GM18951 (cell line): ENCODE results near the gene LFNG.

Source experiments
- POLR2A ChIP-seq: IDR thresholded peaks from 4 replicates; pipeline ENCODE4 v1.6.1; 2011; ENCODE audit warnings: mild to moderate bottlenecking; ENCODE audit not compliant: insufficient read length, insufficient read depth; ENCODE audit errors: extremely low read depth
- in situ Hi-C: fragments of 300-500 bp; cut with MboI; formaldehyde crosslinking; loops from one replicate; pipeline ENCODE4 v1.12.0; 2022; ENCODE audit warnings: low sequenced_read_pairs, mixed read lengths, inconsistent platforms; ENCODE audit not compliant: unreplicated experiment

Gene LFNG

DNA sequence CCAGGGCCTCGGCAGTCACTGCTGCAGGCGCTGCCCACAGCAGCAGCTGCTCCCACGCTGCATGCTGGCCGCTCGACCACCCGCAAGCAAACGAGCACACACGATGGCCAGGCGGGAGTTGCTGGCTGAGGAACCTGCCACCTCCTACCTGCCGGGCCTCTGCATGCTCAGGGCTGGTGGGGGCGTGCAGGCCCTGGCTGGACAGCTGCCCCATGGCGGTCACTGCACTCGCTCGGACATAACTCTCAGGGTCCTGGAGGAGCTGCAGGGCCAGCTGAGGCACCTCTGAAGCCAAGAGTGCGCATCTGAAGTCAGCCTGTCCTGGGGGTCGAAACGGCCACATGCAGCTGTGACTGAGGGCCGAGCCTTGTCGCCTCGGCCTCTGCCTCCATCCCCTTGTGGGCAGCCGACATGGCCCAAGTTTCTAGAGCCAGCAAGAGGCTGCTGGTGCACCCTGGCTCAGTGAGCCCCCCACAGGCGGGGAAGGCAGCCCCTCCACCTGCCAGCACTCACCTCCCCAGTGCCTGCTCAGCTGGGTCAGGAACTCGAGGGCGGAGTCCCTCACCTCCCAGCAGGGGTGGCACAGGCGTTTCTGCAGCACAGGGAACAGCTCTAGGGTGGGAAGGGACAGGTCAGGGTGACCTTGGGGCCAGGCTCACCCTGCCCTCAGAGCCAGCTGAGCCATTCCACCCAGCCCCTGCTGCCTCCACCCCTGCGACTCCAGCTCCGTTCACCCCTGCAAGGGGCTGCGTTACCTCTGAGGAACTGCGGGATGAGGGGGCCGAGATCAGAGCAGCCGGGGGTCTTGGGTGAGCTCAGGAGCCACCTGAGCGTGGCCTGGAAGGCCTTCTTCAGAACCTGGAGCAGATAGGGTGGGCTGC lies 19.7 kb downstream of the LFNG start:
- TF ChIP-seq POLR2A, result no peak
- in situ Hi-C loops, result no loop called here

DNA sequence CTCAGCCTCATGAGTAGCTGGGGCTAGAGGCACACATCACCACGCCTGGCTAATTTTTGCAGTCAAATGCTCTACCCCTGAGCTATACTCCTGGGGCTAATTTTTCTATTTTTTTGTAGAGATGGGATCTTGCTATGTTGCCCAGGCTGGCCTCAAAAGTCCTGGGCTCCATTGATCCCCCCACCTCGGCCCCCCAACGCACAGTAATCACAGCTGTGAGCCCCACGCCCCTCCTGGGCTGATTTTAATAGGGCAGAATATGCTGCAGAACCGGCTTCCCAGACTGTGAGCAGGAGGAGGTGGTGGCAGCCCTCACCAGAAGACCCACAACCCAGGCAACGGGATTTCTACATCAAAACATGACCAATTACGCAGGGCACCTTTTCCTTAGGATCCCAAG lies 20.6 kb downstream of the LFNG start:
- TF ChIP-seq POLR2A, result no peak
- in situ Hi-C loops, result no loop called here

DNA sequence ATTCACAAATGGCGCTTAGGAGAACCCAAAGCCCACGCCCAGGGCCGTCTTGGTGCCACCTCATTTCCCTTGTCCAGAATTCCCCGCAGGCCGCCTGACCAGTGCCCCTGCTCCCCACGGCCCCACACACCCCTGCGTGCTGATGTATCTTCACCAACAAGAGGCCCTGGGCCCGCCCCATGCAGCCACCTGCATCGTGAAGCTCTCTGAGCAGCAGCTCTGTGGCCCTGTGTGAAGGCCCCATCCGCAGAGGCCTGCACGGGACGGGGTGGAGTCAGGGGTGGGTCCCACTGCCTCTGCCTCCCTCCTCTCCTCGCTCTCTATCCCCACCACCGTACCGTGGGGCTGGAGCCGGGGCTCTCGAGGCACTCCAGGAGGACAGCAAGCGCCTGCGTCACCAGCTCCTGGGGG lies 21.1 kb downstream of the LFNG start:
- in situ Hi-C loops, result no loop called here

DNA sequence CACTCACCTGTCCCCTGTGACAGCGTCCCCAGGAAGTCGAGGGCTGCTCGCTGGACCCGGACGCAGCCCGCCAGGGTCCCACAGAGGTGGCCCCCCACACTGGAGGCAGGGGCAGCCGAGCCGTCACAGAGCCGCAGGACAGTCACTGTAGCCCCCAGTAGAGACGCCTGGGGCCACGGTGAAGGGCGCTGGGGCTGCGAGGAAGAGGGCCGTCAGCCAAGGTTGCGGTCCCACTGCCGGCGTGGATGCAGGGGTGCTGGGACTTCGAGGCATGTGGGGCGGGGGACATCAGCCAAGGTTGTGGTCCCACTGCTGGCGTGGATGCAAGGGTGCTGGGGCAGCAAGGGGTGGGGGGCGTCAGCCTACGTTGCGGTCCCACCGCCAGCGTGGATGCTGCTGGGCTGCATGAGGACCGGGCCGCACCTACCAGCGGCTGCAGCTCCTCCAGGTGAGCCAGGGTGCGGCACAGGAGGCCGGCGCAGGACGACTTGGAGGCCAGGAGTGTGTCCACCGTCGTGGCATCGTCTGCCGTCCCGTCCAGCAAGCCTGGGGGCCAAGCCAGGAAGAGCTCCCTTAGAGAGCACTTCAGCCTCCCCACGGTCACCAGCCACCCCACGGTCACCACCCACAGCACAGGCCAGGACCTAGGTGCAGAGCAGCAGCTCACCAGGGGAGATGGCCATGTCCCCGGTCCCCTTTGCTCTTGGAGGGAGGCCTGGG lies 21.9 kb downstream of the LFNG start:
- TF ChIP-seq POLR2A, result no peak
- in situ Hi-C loops, result no loop called here

More for the DNA sequence above, 21.1 kb downstream of the LFNG start:
- no peak for TF ChIP-seq POLR2A

DNA sequence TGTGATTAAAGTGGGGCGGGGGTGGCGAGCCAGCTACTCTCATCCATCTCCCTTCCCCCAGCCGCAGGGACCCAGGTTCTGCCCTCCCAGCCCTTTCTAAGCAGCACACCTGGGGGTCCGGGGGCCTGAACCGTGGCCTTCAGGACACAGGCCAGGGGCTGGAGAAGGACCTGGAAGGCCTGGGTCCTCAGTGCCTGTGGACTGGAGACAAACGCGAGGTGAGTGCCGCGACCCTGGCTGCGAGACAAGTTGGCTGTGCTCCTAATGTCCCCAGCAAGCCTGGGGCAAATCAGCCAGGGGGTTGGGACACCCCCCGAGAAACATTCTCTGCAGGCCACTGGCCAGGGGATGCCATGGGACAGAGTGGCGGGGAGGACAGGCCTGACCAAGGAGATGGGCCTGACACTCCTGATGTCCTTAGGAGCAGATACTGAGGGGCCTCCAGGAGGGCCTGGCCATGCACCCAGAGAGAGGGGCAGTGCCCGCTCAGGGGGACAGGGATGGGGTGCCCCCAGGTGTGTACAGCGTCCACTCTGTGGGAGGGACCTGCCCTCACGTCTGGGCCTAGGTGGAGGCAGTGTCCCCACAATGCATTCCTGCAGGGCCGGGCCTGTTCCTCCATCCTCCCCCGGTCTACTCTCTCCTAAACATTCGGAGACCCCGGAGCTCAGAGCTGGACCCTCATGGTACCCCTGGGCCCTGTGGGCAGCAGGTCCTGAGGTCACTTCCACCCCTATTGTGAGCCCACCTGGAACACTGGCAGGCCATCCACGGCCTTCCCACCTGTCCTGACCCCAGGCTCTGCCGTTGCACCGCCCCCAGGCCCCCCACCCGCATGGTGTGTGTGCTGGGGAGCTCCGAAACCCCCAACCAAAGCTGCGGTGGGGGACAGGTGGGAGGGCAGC lies 22.7 kb downstream of the LFNG start:
- TF ChIP-seq POLR2A, result no peak
- in situ Hi-C loops, result no loop called here

DNA sequence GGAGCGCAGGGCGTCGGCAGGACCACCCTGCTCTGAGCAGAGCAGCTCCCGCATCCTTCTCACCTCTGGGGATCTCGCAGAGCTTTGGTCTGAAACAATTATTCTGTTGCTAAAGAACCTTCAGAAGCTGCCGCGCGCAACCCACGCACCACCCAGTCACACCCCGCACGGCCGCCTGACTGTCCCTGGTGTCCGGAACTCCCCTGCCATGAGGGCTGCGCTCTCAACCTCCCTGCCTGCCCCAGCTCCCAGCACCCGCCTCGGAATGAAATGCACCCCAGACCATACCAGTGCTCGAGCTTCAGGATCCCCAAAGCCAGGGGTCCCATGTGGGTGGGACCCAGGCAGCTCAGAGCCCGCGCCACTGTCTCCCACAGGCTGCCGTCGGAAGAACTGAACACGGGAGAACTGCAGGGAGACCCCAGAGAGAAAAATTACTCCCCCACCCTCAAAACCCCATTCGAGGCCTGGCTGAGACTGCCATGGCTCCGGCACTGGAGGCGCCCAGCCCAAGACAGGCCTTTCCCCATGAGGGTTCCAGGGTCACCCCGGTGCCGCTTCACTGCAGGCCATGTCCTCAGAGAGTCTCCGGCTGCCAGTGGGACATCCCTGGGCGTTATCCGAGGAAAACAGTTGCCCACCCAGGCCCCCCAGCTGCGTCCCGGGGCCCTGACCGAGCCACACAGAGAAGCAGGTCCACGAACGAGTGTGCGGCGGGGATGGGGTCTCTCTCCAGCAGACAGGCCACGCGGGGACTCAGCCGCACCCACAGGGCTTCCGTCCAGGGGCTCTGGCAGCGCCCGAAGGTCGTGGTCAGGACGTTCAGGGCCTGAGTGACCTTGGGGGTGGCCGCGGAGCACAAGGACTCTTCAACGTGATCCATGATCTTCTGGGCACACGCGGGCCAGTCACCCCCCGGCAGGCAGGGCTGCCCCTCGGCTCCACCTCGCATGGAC lies 23.6 kb downstream of the LFNG start:
- in situ Hi-C loops, result no loop called here
- TF ChIP-seq POLR2A, result no peak

DNA sequence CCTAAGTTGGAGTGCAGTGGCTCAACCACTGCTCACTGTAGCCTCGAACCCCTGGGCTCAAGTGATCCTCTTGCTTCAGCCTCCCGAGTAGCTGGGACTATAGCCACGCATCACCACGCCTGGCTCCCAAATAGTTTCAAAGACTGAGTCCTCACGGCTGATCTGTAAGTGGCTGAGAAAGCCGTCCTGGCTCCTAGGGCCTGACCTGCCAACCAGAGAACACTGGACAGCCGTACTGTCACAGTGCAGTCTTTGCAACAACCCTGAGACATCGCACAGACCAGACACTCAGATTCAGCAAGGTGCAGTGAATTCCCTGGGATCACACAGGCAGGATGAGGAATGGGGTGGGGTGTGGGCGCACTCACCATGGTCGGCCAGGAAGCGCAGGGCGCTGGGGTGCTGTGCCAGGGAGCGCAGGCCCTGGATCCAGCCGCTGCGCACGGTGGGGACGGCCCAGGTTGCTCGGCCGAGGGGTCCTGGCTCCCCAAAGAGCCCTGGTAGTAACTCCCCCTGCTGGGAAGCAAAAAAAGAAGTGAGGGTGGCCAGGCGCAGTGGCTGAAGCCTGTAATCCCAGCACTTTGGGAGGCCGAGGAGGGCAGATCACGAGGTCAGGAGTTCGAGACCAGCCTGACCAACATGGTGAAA lies 25.1 kb downstream of the LFNG start:
- in situ Hi-C loops, result no loop called here
- no peak for TF ChIP-seq POLR2A

DNA sequence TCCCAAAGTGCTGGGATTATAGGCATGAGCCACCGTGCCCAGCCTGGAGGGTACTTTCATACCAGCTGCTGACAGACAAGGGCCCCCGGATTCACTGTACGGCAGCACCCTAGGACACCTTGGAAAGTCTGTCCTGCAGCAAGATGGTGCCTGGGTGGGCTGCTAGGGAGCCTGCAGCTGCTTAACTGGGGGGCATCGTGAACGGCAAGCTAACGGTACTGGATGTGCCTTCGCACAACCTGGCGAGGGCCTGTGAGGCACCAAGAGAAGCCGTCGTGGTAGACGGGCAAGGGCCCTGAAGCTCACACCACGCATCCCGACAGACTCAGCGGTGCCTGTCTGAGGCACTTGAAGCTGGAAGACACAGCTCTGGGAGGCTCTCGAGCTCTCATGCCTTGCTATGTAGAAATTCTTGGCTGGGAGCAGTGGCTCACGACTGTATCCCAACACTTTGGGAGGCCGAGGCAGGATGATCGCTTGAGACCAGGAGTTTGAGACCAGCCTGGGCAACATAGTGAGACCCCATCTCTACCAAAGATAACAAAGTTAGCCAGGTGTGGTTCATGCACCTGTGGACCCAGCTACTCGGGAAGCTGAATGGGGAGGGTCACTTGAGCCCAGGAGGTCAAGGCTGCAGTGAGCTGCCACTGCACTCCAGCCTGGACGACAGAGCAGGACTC lies 26.3 kb downstream of the LFNG start:
- no peak for TF ChIP-seq POLR2A
- in situ Hi-C loops, result no loop called here

DNA sequence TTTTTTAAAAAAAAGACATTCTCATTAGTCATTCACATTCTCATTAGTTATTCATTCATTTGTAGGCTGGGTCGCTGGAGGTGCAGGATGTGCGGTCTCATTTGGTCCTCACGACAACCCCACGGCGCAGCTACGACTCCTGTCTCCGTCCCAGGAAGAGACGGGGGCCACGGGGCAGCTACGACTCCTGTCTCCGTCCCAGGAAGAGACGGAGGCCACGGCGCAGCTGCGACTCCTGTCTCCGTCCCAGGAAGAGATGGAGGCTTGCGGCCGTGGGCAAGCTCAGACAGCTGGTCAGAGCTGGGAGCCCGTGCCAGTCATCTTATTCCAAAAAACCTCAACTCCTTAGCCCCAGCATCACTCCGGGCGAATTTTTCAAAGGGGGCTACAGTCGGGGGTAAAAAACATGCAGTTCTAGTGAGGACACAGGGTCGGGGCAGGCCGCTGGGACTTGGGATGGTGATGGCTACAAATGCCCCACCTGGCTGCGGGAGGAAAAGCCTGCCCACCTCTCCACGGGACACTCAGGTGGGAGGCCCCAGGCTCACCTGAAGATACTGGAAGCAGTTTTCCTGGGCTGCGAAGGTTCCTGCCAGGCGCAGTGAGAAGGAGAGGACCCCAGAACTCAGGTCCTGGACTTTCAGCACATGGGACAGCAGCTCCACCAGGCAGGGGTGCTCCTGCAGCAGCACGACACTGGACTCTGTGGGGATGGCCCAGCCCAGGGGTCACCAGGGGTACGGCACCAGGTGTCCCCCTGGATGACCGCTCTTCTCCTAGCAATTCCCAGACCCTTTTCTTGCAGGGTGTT lies 27.4 kb downstream of the LFNG start:
- TF ChIP-seq POLR2A, result no peak
- in situ Hi-C loops, result no loop called here

DNA sequence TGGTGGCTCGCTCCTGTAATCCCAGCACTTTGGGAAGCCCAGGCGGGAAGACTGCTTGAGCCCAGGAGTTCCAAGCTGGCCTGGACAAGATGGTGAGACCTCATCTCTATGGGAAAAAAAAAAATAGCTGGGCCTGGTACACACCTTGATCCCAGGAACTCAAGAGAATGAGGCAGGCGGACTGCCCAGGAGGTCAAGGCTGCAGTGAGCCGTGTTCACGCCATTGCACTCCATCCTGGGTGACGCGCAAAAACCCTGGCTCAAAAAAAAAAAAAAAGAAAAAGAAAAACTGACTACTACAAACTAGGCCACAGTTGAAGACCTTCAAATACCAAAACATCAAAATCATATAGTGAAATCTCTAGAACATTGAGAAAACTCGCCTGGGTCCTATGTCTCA lies 31.8 kb downstream of the LFNG start:
- no peak for TF ChIP-seq POLR2A
- in situ Hi-C loops, result no loop called here
